DND-41 (cell line): ENCODE measurements around the gene ALB.

Experiments
- CTCF ChIP-seq: IDR thresholded peaks from 2 replicates; pipeline ENCODE4 v1.5.1; 2012; ENCODE audit warnings: borderline replicate concordance, low read length, moderate library complexity, mild to moderate bottlenecking; ENCODE audit not compliant: poor library complexity, severe bottlenecking; ENCODE audit errors: extremely low read depth
- EZH2 ChIP-seq: IDR thresholded peaks from 3 replicates; pipeline ENCODE4 v1.6.1; 2012; ENCODE audit warnings: borderline replicate concordance, low read depth, mild to moderate bottlenecking, moderate library complexity, low read length, inconsistent platforms; ENCODE audit not compliant: severe bottlenecking

- no peak for TF ChIP-seq CTCF
- TF ChIP-seq EZH2: no peak
Measured at GRCh38 chr4:73460913-73461522, 56.9 kb downstream of the ALB start.
